Lung (tissue), 12 donors: ENCODE measurements around the gene AGAP1. TPM values are rescaled to one million over a fixed set of nuclear protein-coding genes. Genes with fewer than 3 reads are reported as not detected.

Experiments used
- ATAC-seq: fragments of 200-7000 bp; cut with Tn5 transposase; one replicate; pipeline ENCODE4 v1.9.1; 2020; ENCODE audit warnings: moderate number of reproducible peaks; ENCODE audit not compliant: insufficient read depth, low FRiP score
- DNase-seq, 3 donors: peaks; one replicate each; pipeline ENCODE4 v3.0.0-alpha.2; 2013 to 2017
- H3K27ac ChIP-seq, 2 donors: one replicate each; pipeline ENCODE4 v1.5.1; 2013; ENCODE audit warnings: mild to moderate bottlenecking in 2 of 2, moderate library complexity in 2 of 2, control low read depth in 1 of 2, inconsistent platforms in 1 of 2, low read depth in 1 of 2, low read length in 1 of 2
- H3K27me3 ChIP-seq, 3 donors: one replicate each; pipeline ENCODE4 v1.5.1; 2013; ENCODE audit warnings: low read length in 2 of 3; ENCODE audit not compliant: control insufficient read depth in 3 of 3, insufficient read depth in 3 of 3
- H3K36me3 ChIP-seq, 4 donors: one replicate each; pipeline ENCODE4 v1.5.1; 2013; ENCODE audit warnings: low read length in 4 of 4, mild to moderate bottlenecking in 1 of 4, moderate library complexity in 1 of 4; ENCODE audit not compliant: control insufficient read depth in 4 of 4, insufficient read depth in 4 of 4
- H3K4me1 ChIP-seq, 5 donors: one replicate each; pipeline ENCODE4 v1.5.1; 2013; ENCODE audit warnings: low read length in 5 of 5, mild to moderate bottlenecking in 2 of 5, moderate library complexity in 1 of 5; ENCODE audit not compliant: control insufficient read depth in 5 of 5, insufficient read depth in 5 of 5
- H3K4me3 ChIP-seq: one replicate; pipeline ENCODE4 v1.5.1; 2013; ENCODE audit warnings: mild to moderate bottlenecking, control low read depth, moderate library complexity
- H3K9ac ChIP-seq, 2 donors: one replicate each; pipeline ENCODE4 v1.5.1; 2013; ENCODE audit warnings: low read length in 2 of 2, control low read depth in 1 of 2; ENCODE audit not compliant: insufficient read depth in 1 of 2
- H3K9me3 ChIP-seq, 4 donors: one replicate each; pipeline ENCODE4 v1.5.1; 2013; ENCODE audit warnings: low read length in 3 of 4, mild to moderate bottlenecking in 1 of 4, moderate library complexity in 1 of 4; ENCODE audit not compliant: control insufficient read depth in 4 of 4, insufficient read depth in 3 of 4
- CTCF ChIP-seq: IDR thresholded peaks from 2 replicates; pipeline ENCODE4 v1.5.1; 2012; ENCODE audit warnings: mild to moderate bottlenecking; ENCODE audit errors: control extremely low read depth, extremely low read depth
- WGBS, 2 donors: extraction: QIAGEN DNeasy Blood & Tissue Kit; methylation state at CpG; one replicate each; pipeline ENCODE4 v1.1.7; 2013; 5-methylcytosine and 5-hydroxymethylcytosine counted together
- polyA plus RNA-seq, 2 donors: library from polyadenylated mRNA; stranded (reverse); fragments of 200-250 nt; gene quantifications; one replicate each; pipeline ENCODE4 v1.2.1, GENCODE V29; 2013
- total RNA-seq, 2 donors: library from RNA; depleted of rRNA in 1 of 2; stranded (reverse); fragments of >200 nt in 1 of 2; gene quantifications; one replicate each; pipeline ENCODE4 v1.2.1, GENCODE V29; 2014 to 2021
- donor health status: control.
- donor health status: control.
- donor health status: Bipolar disorder and iron deficiency.
- donor health status: healthy.
- donor health status: DM: yes; HTN: yes; CAD: no.

AGAP1 gene
- total and polyA plus RNA-seq, 4 donors, result 6.6 to 39.4 (median 20.2) TPM

- no peak overlapping the region for H3K9ac ChIP-seq
- ATAC-seq, result no peak
- no peak for DNase-seq
- H3K4me1 ChIP-seq, result no peaks in the 10 kb centered on the region
- no peak overlapping the region for H3K4me3 ChIP-seq
- no peaks in the 10 kb centered on the region for H3K27me3 ChIP-seq
- 81 to 94% methylated on average over 6 of the region's 6 CpGs for WGBS, 2 donors
- H3K9me3 ChIP-seq, result no peaks in the 10 kb centered on the region
- TF ChIP-seq CTCF, result no peak
- H3K27ac ChIP-seq, result no peak overlapping the region
- H3K36me3 ChIP-seq, result peaks cover 0 to 7% (median 2%) of the 10 kb centered on the region in 4 donors
Measured at GRCh38 chr2:235976516-235976915, 482.7 kb downstream of the AGAP1 start.

- no peak for TF ChIP-seq CTCF
- no peak overlapping the region for H3K4me3 ChIP-seq
- ATAC-seq (no peak), DNase-seq (no peak)
- no peak overlapping the region for H3K9ac ChIP-seq
- H3K27me3 ChIP-seq, result no peaks in the 10 kb centered on the region
- H3K9me3 ChIP-seq, result no peaks in the 10 kb centered on the region
- no peak overlapping the region for H3K27ac ChIP-seq
- H3K36me3 ChIP-seq, result peaks cover 0 to 7% (median 2%) of the 10 kb centered on the region in 4 donors
- no peaks in the 10 kb centered on the region for H3K4me1 ChIP-seq
- 94 to 95% methylated on average over 11 of the region's 11 CpGs for WGBS, 2 donors
Measured at GRCh38 chr2:235976956-235977355, 483.1 kb downstream of the AGAP1 start.

GRCh38 chr2:235977445-235977844 is 483.6 kb downstream of the AGAP1 start:
- Histone ChIP-seq H3K4me3 (no peak overlapping the region), H3K9me3 (no peaks in the 10 kb centered on the region), H3K4me1 (no peaks in the 10 kb centered on the region), H3K9ac (no peak overlapping the region), H3K27me3 (no peaks in the 10 kb centered on the region), H3K36me3 (peaks cover 0 to 7% (median 2%) of the 10 kb centered on the region in 4 donors), H3K27ac (no peak overlapping the region)
- whole genome bisulfite sequencing, 2 donors, result 92 to 93% methylated on average over 9 of the region's 9 CpGs
- DNase-seq (no peak), ATAC-seq (no peak)
- TF ChIP-seq CTCF, result no peak

GRCh38 chr2:235978022-235978421 is 484.2 kb downstream of the AGAP1 start:
- no peak for DNase-seq
- ATAC-seq, result no peak
- Histone ChIP-seq H3K9ac (no peak overlapping the region), H3K9me3 (no peaks in the 10 kb centered on the region), H3K27me3 (no peaks in the 10 kb centered on the region), H3K4me3 (no peak overlapping the region), H3K36me3 (peaks cover 0 to 5% (median 2%) of the 10 kb centered on the region in 4 donors), H3K4me1 (no peaks in the 10 kb centered on the region), H3K27ac (no peak overlapping the region)
- 93 to 97% methylated on average over 1 of the region's 1 CpG for WGBS, 2 donors
- no peak for TF ChIP-seq CTCF
